Lower leg skin (tissue), 4 donors: ENCODE data around the gene PHIP. TPM values are rescaled to one million over a fixed set of nuclear protein-coding genes. Genes with fewer than 3 reads are reported as not detected.

Experiments
- DNase-seq, 2 donors: peaks; one replicate each; pipeline ENCODE4 v3.0.0-alpha.2; 2019; ENCODE audit warnings: low spot score in 2 of 2
- H3K4me3 ChIP-seq: fragments of 200-600 bp; sonication (generic); 2 replicates; pipeline ENCODE4 v1.5.1; 2017; ENCODE audit warnings: mild to moderate bottlenecking, low read depth; ENCODE audit not compliant: poor library complexity, severe bottlenecking
- CTCF ChIP-seq, 3 donors: fragments of 450-650 bp; IDR thresholded peaks; one replicate each; pipeline ENCODE4 v1.5.1; 2016; ENCODE audit warnings: antibody characterized with exemption in 3 of 3, mild to moderate bottlenecking in 3 of 3, moderate library complexity in 2 of 3
- POLR2A ChIP-seq, 2 donors: fragments of 450-650 bp; IDR thresholded peaks; one replicate each; pipeline ENCODE4 v1.6.1; 2016 to 2017; ENCODE audit warnings: antibody characterized with exemption in 2 of 2, mild to moderate bottlenecking in 1 of 2, moderate library complexity in 1 of 2
- WGBS, 2 donors: methylation state at CpG; one replicate each; pipeline ENCODE4 v1.1.5; 2018; 5-methylcytosine and 5-hydroxymethylcytosine counted together
- intact Hi-C: fragments of 100-400 bp; cut with DNase I; formaldehyde crosslinking; loops from one replicate; pipeline ENCODE4 v1.15.0; 2023; ENCODE audit warnings: low total_unique reads
- total RNA-seq, 4 donors: library from RNA; depleted of rRNA; stranded (reverse); fragments of >200 nt; gene quantifications; one replicate each; pipeline ENCODE4 v1.1.0, GENCODE V29; 2016

Gene PHIP
- total RNA-seq, 4 donors from 2014 or later = 21.3 to 23.9 (median 22.4) TPM

GRCh38 chr6:79004239-79004638 lies 73.8 kb downstream of the PHIP start:
- TF ChIP-seq CTCF (IDR thresholded peaks at IDR 0.05) = no peak
- intact Hi-C loops = no loop called here
- no peak for DNase-seq
- no peak overlapping the region for H3K4me3 ChIP-seq
- WGBS, 2 donors = 89 to 91% methylated on average over 2 of the region's 2 CpGs

GRCh38 chr6:79001415-79001814 lies 76.6 kb downstream of the PHIP start:
- DNase-seq = no peak
- 79 to 89% methylated on average over 1 of the region's 1 CpG for WGBS, 2 donors
- no peak for TF ChIP-seq CTCF (IDR thresholded peaks at IDR 0.05)
- no peak for TF ChIP-seq POLR2A (IDR thresholded peaks at IDR 0.05)
- intact Hi-C loops = no loop called here
- H3K4me3 ChIP-seq = no peak overlapping the region

- TF ChIP-seq CTCF (IDR thresholded peaks at IDR 0.05) = no peak
- TF ChIP-seq POLR2A (IDR thresholded peaks at IDR 0.05) = no peak
- DNase-seq = no peak
- intact Hi-C loops = no loop called here
- H3K4me3 ChIP-seq = no peak overlapping the region
Measured at GRCh38 chr6:78999737-79000136, 78.3 kb downstream of the PHIP start.

- no peak overlapping the region for H3K4me3 ChIP-seq
- no peak for TF ChIP-seq POLR2A (IDR thresholded peaks at IDR 0.05)
- TF ChIP-seq CTCF (IDR thresholded peaks at IDR 0.05) = no peak
- intact Hi-C loops = no loop called here
- DNase-seq = no peak
Measured at GRCh38 chr6:78995946-78996345, 82.1 kb downstream of the PHIP start.

- TF ChIP-seq CTCF (IDR thresholded peaks at IDR 0.05) (no peak), POLR2A (IDR thresholded peaks at IDR 0.05) (no peak)
- WGBS, 2 donors = 100% methylated on average over 1 of the region's 1 CpG
- no peak for DNase-seq
- no peak overlapping the region for H3K4me3 ChIP-seq
- intact Hi-C loops = no loop called here
Measured at GRCh38 chr6:78995346-78995745, 82.7 kb downstream of the PHIP start.

GRCh38 chr6:78993955-78994354 lies 84.1 kb downstream of the PHIP start:
- no peak for TF ChIP-seq POLR2A (IDR thresholded peaks at IDR 0.05)
- H3K4me3 ChIP-seq = no peak overlapping the region
- intact Hi-C loops = no loop called here

More at GRCh38 chr6:78993955-78994354, 84.1 kb downstream of the PHIP start:
- 95 to 97% methylated on average over 5 of the region's 5 CpGs for WGBS, 2 donors
- DNase-seq = no peak
